ENCODE results near the gene ROBO1. TPM values are rescaled to one million over a fixed set of nuclear protein-coding genes. Genes with fewer than 3 reads are reported as not detected.
A peak's percentile ranks its signal among the peaks of the same experiment; 100 is the strongest.

The ROBO1 gene
- total RNA-seq, 3 donors from 2014 or later, result 12.7 to 50.7 (median 23.6) TPM

DNA sequence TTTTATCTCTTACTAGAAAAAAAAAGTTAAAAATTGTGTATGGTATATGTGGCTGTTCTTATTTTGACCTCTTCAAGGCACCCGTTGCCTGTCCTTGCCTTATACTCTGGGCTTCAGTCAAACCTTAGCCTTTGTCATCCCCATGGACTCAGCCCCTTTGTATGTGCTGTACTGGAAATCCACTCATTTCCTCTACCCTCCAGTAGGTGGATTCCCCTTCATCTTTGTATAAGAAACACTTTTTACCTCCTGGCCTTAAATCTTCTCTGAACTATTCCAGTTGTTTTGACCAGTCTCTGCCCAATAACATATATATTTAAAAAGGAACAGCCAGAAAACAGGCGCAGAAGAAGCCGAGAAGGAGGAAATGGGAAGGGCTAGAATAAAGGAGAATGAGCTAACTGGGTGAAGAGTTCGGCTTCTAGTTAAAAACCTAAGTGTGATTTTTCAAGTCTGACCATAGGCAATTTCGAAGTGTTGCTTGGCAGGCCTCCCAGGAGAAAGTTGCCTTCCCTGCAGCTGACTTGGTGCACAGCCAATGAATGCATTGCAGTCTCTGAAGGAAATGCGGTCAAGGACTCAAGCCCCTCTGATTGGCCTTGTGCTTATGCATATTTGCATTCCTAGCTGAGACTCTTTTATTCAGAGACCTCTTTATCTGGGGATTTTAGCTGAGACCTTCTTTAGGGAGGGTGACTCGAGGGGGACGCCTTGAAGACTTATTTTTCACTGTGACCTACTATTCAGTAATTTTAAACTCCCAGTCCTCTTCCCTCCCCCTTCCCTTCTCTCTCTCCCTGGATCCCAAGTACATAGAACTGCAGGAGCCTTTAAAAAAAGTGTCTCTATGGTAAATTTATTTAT lies 277.4 kb downstream of the ROBO1 start:
- no peaks in the 10 kb centered on the region for H3K36me3 ChIP-seq
- H3K27me3 ChIP-seq, result no peaks in the 10 kb centered on the region
- no peak overlapping the region for H3K27ac ChIP-seq
- H3K4me3 ChIP-seq, result no peak overlapping the region
- no peak for TF ChIP-seq POLR2A (IDR thresholded peaks at IDR 0.05)
- TF ChIP-seq, protein P1, sequence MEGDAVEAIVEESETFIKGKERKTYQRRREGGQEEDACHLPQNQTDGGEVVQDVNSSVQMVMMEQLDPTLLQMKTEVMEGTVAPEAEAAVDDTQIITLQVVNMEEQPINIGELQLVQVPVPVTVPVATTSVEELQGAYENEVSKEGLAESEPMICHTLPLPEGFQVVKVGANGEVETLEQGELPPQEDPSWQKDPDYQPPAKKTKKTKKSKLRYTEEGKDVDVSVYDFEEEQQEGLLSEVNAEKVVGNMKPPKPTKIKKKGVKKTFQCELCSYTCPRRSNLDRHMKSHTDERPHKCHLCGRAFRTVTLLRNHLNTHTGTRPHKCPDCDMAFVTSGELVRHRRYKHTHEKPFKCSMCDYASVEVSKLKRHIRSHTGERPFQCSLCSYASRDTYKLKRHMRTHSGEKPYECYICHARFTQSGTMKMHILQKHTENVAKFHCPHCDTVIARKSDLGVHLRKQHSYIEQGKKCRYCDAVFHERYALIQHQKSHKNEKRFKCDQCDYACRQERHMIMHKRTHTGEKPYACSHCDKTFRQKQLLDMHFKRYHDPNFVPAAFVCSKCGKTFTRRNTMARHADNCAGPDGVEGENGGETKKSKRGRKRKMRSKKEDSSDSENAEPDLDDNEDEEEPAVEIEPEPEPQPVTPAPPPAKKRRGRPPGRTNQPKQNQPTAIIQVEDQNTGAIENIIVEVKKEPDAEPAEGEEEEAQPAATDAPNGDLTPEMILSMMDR (IDR thresholded peaks at IDR 0.05), result no peak
- TF ChIP-seq POLR2AphosphoS5 (IDR thresholded peaks at IDR 0.05), result no peak
- DNase-seq (ENCODE audit: low spot score in 2 of 2), result peak in 1 of 2 donors; percentile 27
- intact Hi-C loops (cut with DNase I; ENCODE audit: low total_unique reads), result no loop called here
- H3K9me3 ChIP-seq, result no peaks in the 10 kb centered on the region
- H3K4me1 ChIP-seq, result no peaks in the 10 kb centered on the region

DNA sequence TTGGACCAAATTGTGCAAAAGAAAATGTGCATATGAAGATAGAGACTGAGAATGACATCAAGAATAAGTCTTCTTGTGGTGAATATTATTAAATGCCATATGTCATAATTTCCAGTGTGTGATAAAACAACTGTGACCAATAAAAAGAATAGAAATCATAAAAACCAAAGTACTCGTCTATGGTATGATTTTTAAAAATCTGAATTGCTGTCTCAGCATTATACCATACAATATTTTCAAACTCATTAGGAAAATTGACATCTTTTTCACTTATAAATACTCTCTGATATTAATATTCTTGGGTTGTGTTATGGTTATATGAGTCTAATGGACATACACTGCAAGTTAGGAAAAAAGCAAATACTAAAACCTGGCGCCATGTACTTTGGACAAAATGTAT lies 279.4 kb downstream of the ROBO1 start:
- no peak for DNase-seq (ENCODE audit: low spot score in 2 of 2)
- intact Hi-C loops (cut with DNase I; ENCODE audit: low total_unique reads), result no loop called here
- H3K4me3 ChIP-seq, result no peak overlapping the region
- TF ChIP-seq POLR2A (IDR thresholded peaks at IDR 0.05) (no peak), POLR2AphosphoS5 (IDR thresholded peaks at IDR 0.05) (no peak)
- TF ChIP-seq, protein P1 (IDR thresholded peaks at IDR 0.05), result no peak
- no peaks in the 10 kb centered on the region for H3K36me3 ChIP-seq
- H3K4me1 ChIP-seq, result no peaks in the 10 kb centered on the region
- no peak overlapping the region for H3K27ac ChIP-seq
- H3K9me3 ChIP-seq, result no peaks in the 10 kb centered on the region
- H3K27me3 ChIP-seq, result no peaks in the 10 kb centered on the region

- intact Hi-C loops (cut with DNase I; ENCODE audit: low total_unique reads), result no loop called here
- TF ChIP-seq POLR2AphosphoS5 (IDR thresholded peaks at IDR 0.05) (no peak), POLR2A (IDR thresholded peaks at IDR 0.05) (no peak)
- TF ChIP-seq, protein P1 (IDR thresholded peaks at IDR 0.05), result no peak
- H3K4me1 ChIP-seq, result no peaks in the 10 kb centered on the region
- DNase-seq (ENCODE audit: low spot score in 2 of 2), result no peak
- no peak overlapping the region for H3K4me3 ChIP-seq
- no peaks in the 10 kb centered on the region for H3K27me3 ChIP-seq
- H3K9me3 ChIP-seq, result no peaks in the 10 kb centered on the region
- H3K36me3 ChIP-seq, result no peaks in the 10 kb centered on the region
- no peak overlapping the region for H3K27ac ChIP-seq
These were observed 287.1 kb downstream of the ROBO1 start for GRCh38 chr3:79480746-79481145.

DNA sequence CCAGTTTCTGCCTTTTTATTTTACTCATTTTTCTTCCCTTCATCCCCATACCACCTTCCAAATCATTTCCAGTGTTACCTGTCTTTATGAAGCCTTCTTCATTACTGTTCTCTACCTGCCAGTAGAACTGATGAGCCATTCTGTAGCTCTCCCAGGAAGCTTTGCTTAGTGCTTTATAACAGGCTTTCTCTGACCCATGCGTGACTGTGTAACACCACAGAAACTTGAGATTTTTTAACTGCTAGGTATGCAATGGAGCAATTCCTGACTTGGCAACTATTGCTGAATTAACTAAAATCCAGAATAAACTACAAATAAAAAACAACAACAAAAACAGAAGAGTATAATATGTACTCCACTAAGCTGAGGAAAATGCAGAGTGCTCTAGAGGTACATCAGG lies 289.2 kb downstream of the ROBO1 start:
- DNase-seq (ENCODE audit: low spot score in 2 of 2), result no peak
- intact Hi-C loops (cut with DNase I; ENCODE audit: low total_unique reads), result no loop called here
- Histone ChIP-seq H3K4me3 (no peak overlapping the region), H3K9me3 (no peaks in the 10 kb centered on the region), H3K27me3 (no peaks in the 10 kb centered on the region), H3K4me1 (no peaks in the 10 kb centered on the region), H3K36me3 (no peaks in the 10 kb centered on the region), H3K27ac (no peak overlapping the region)
- TF ChIP-seq POLR2A (IDR thresholded peaks at IDR 0.05), result no peak
- TF ChIP-seq POLR2AphosphoS5 (IDR thresholded peaks at IDR 0.05), result no peak
- TF ChIP-seq, protein P1 (IDR thresholded peaks at IDR 0.05), result no peak

GRCh38 chr3:79477242-79477641 lies 290.6 kb downstream of the ROBO1 start:
- Histone ChIP-seq H3K27me3 (no peaks in the 10 kb centered on the region), H3K9me3 (no peaks in the 10 kb centered on the region), H3K36me3 (no peaks in the 10 kb centered on the region), H3K4me3 (no peak overlapping the region), H3K4me1 (no peaks in the 10 kb centered on the region), H3K27ac (no peak overlapping the region)
- DNase-seq (ENCODE audit: low spot score in 2 of 2), result no peak
- intact Hi-C loops (cut with DNase I; ENCODE audit: low total_unique reads), result no loop called here
- TF ChIP-seq, protein P1 (IDR thresholded peaks at IDR 0.05), result no peak
- TF ChIP-seq POLR2AphosphoS5 (IDR thresholded peaks at IDR 0.05), result no peak
- TF ChIP-seq POLR2A (IDR thresholded peaks at IDR 0.05), result no peak
